GM18909 (cell line): ENCODE measurements around the gene OR52I1.

ENCODE experiments used
- ATAC-seq: cut with Tn5 transposase; IDR thresholded peaks from one replicate; pipeline ENCODE4 v1.9.1; 2021; ENCODE audit warnings: mild to moderate bottlenecking; ENCODE audit not compliant: unreplicated experiment, poor library complexity

OR52I1 gene

GRCh38 chr11:4610258-4610935 is 16.6 kb downstream of the OR52I1 start:
- ATAC-seq, result no peak

GRCh38 chr11:4611986-4612385 is 18.1 kb downstream of the OR52I1 start:
- ATAC-seq, result no peak

- ATAC-seq, result no peak
Measured at GRCh38 chr11:4615856-4616444, 22.1 kb downstream of the OR52I1 start.

- no peak for ATAC-seq
Measured at GRCh38 chr11:4619514-4619913, 25.7 kb downstream of the OR52I1 start.

DNA sequence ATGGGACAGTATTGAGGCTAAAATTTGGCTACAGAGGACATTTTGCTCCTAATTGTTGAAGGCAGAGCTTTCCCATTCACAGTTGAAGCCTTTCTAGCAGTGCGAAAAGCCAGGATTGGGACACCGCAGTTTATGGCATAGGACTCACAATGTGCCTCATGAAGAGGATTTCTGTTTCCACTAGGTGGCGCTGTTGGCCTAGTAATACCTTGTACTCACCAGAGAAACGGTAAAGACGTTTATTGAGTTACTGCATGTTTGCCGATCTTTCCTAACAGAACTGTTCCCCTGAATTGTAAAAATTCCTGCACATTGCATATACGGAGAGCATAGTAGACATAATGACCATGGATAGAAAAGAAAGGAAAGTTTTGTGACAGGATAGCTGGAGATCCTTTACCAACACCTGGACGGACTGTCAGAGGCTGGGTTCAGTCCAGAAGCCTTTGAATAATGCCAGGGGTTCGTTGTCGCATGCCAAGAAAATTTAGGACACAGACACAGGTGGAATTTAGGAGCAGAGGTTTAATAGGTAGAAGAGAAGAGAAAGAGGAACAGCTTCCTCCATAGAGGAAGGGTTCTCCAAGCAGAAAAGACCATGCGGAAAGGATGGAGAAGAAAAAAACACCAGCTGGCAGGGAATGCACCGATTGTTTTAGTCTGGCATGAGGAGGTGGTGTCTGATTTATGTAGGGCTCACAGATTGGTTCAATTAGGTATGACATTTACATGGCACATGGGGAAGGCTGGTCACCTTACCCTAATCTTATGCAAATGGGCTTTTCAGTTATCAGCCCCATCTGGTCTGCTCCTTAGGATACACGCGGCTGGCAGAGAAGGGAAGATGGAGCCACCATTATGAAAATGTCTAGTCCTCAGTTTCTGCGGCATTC is 32.6 kb downstream of the OR52I1 start:
- peak; percentile 59 for ATAC-seq

- no peak for ATAC-seq
Measured at GRCh38 chr11:4636136-4636535, 42.3 kb downstream of the OR52I1 start.

GRCh38 chr11:4636962-4637661 is 43.3 kb downstream of the OR52I1 start, which contains the start of gene OR51D1:
OR51D1 (plus strand) TSS chr11:4637477; CDS start chr11:4639791, 2,314 bp downstream.
- ATAC-seq, result peak; percentile 94

GRCh38 chr11:4637662-4638047 is 43.8 kb downstream of the OR52I1 start:
- ATAC-seq, result no peak

- ATAC-seq, result no peak
Measured at GRCh38 chr11:4639931-4640330, 46.1 kb downstream of the OR52I1 start.

- no peak for ATAC-seq
Measured at GRCh38 chr11:4641501-4641900, 47.7 kb downstream of the OR52I1 start.

GRCh38 chr11:4642043-4642442 is 48.2 kb downstream of the OR52I1 start:
- ATAC-seq, result no peak

DNA sequence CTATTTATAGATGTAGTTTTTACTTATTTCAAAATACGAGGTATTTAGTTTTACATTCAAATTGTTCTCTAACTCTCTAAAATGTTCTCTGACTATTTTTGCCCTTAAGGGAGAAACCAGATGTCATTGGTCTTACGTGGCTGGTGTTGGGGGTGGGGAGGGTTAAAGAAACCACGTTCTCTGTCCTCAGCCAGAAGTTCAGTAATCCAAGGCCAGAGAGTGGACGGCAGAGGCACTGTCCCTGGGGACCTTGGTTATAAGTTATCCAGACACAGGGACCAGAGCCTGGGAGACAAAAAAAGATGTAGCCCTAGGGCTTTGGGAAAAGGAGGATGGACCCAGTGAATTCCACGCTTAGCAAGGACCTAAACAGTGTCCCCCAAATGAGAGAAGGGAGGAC is 49.2 kb downstream of the OR52I1 start:
- ATAC-seq, result no peak

DNA sequence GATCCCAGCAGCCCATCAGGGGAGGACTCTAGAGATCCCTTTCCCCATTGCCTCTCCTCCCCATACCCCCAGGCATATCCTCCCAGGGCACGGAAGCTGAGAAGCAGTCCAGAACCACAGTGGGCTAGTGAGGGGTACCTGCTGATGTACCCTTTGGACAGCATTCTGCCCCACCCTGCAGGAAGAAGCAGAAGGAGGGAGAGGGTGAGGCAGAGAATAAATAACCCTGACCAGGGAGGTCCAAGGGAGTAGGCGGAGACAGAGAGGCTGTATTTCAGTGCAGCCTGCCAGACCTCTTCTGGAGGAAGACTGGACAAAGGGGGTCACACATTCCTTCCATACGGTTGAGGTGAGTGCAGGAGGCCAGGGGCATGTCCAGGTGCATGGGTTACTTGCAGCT is 49.8 kb downstream of the OR52I1 start, which contains the start of gene OR51E1:
OR51E1 (plus strand) TSS at position 301 of the 400 bp plus-strand sequence. CDS start 8,545 bp downstream, outside the sequence.
- ATAC-seq, result no peak

DNA sequence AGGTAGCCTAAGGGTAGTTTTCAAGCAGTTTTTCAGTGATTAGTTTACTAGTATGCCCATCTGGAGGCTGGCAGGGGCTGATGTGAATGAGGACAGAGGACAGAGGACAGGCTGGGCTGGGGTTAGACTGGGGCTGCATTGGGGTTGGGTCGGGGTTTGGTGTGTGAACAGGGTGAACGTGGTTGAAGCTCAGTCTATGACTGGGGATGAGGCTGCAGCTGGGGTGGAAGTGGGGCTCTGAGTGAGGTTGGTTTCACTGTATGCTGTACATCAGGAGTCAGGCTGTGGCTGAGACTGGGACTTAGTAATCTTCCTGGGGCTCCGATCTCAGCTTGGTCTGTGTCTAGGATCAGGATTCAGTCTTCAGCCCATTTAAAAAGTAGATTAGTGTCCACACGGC is 50.4 kb downstream of the OR52I1 start:
- ATAC-seq, result no peak
